HG03457 (cell line): ENCODE measurements around the gene APOL4.
"Not testable (repeated sequence)": the region's sequence is repeated elsewhere in the genome, so short reads cannot be mapped to it uniquely, and the experiment has no call there.

Experiments used
- ATAC-seq: cut with Tn5 transposase; IDR thresholded peaks from one replicate; pipeline ENCODE4 v1.9.1; 2021; ENCODE audit warnings: moderate number of reproducible peaks; ENCODE audit not compliant: unreplicated experiment

The APOL4 gene, protein sequence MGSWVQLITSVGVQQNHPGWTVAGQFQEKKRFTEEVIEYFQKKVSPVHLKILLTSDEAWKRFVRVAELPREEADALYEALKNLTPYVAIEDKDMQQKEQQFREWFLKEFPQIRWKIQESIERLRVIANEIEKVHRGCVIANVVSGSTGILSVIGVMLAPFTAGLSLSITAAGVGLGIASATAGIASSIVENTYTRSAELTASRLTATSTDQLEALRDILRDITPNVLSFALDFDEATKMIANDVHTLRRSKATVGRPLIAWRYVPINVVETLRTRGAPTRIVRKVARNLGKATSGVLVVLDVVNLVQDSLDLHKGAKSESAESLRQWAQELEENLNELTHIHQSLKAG

DNA sequence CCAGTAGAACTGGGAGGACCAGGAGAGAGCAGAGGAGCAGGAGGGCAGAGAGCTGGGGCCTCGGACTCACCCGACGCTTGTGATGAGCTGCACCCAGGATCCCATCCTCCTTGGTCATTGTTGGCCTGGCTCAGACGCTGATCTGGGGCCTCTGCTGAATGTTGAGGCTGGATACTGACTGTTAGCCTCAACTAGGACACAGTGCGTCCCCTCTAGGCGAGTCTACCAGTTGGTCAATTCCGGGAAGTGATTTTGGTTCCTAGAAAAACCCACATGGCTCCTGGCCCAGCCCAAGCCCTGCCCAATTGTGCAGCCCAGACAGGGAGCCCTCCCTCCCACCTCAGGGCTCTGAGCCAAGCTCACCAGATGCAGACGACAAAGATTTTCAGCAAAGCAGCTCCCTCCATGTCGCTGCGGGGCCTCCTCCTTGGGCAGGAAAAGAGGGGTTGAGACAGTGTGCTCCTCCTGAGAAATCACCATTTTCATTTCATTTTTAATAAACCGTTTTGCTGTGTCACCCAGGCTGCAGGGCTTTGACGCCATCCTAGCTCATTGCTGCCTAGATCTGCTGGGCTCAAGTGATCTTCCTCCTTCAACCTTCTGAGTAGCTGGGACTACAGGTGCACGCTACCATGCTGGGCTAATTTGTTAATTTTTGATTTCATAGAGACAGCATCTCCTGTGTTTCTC lies at the start of gene APOL4:
Gene APOL4, minus strand, starts transcription at position 180 of the 690 bp plus-strand sequence. Its CDS starts 75 bp downstream, at position 105.
- ATAC-seq, result no peak

DNA sequence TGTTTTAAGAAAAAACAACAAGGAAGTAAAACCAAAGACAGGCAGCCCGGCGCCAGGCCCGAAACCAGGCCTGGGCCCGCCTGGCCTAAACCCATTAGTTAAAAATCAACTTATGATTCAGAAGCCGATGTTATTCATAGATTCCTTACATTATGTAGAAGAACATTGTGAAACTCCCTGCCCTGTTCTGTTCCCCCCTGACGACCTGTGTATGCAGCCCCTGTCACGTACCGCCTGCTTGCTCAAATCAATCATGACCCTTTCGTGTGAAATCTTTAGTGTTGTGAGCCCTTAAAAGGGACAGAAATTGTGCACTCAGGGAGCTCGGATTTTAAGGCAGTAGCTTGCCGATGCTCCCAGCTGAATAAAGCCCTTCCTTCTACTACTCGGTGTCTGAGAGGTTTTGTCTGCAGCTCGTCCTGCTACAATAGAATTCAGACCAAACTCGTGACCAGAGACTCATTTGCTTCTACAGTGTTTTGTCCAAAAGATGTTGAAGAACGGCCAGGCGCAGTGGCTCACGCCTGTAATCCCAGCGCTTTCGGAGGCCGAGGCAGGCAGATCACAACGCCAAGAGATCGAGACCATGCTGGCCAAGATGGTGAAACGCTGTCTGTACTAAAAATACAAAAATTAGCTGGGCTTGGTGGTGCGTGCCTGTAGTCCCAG lies 48.8 kb upstream of the APOL4 start:
- ATAC-seq, result not testable (repeated sequence)

DNA sequence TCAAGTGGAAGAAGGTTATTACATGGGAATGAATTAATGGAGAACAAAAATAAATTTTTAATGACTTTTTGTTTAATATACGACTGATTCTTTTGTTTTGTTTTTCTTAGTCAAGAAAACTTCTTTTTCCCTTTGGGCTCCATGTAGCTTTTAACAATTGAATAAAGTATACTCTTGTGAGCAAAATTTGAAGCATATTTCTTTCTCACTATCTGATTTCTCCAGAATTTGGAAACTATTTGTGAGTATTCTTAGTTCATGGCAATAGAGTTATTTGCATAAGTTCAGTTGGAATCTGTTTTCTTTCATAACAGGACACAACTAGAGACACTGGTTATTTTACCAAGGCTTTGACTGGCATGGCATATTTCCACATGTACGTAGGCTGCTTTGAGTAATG lies 47.6 kb upstream of the APOL4 start:
- no peak for ATAC-seq

DNA sequence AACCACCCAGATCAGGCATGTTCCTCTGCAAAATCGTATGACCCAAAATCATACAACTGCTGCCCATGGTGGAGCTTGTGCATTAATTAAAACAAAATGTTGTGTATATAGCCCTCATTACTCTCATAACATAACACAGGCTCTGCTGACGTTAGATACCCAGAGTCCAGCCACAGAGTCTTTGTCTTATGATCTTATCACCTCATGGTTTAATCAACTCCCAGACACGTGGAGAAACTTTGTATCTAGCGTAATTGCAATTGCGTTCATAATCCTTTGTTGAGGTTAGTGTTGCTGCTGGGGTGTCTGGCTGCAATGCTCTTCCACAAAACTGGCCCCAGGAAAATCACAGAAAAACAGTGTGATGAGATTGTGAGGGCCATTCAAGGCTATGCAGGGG lies 46.3 kb upstream of the APOL4 start:
- ATAC-seq, result no peak

DNA sequence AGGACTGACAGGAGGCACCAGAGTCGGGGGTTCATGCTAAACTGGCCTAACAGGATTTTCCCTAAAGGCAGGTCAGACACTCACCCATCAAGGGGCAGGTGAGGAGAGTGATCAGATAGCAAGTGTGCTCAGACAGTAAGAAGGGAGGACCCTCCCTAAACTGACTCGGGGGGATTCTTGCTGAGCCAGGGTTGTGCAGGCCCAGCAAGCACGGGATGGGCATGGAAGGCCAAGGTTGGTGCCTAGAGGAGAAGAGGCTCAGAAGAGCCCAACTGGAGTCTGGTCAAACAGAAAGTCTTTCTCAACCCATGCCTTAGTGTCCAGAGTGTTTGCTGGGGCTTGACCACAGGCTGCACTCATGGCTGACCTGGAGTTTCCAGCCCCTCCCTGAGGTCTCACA lies 45.1 kb upstream of the APOL4 start:
- ATAC-seq, result no peak

DNA sequence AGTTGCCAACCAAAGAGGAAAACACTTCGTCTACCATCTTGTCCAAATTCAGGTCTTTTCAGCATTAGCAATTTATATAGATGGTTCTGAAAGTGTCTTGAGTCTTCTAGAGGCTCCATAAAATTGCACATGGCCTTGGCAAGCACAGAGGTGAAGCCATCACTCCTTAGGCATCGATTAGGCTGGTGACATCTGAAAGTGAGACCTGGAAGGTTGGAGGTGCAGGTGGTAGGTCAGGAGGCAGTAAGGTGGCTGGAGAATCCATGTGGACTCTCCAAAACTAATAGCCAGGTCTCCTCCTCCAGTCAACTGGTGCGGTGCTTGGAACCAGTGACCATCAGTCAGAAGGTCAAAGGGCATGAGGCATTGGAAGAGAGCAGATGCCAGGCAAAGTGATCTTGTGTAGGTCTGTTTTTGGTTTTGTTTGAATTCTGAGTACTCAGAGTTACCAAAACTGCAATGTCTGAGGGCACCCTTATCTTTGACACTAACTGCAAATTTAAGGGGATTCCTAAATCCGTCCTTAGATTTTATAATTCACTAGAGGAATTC lies 44.3 kb upstream of the APOL4 start:
- no peak for ATAC-seq

DNA sequence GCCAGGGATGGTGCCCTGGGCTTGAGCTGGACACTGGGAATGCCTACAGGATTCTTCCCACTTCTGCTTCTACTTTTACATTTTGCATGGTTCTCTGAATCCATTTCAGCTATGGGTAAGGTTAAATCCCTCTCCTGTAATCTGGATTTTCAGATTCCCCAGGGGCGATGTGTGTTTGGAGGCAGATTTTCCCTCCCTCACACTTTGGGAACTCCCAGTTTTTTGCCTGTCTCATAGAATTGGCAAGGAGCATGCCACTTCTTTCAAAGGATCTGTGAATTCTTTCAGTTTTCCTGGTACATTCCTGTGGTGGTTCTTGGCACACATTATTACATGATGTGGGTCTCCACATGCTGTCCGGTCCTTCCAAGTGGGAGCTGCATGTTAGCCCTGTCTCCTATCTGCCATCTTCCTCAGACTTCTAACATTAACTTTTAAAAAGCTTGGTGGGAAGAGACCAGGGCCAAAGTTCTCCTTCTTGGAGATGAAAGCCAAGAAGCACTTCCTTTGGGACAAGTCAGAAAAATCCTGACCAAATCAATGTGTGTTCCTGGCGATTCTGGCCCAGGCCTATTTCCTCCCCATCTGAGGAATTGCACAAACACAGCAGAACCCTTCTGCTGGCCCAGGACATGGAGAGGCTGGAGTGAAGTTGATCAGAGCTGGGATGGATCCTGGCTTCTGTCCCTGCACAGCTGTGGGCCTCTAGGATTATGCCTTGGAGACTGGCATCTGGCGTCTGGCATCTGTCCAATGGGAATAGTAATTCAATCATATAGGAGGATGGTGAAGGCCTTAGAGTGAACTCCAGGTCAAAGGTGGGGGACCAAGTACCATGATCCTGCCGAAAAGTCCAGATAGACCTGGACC lies 43.1 kb upstream of the APOL4 start:
- no peak for ATAC-seq

DNA sequence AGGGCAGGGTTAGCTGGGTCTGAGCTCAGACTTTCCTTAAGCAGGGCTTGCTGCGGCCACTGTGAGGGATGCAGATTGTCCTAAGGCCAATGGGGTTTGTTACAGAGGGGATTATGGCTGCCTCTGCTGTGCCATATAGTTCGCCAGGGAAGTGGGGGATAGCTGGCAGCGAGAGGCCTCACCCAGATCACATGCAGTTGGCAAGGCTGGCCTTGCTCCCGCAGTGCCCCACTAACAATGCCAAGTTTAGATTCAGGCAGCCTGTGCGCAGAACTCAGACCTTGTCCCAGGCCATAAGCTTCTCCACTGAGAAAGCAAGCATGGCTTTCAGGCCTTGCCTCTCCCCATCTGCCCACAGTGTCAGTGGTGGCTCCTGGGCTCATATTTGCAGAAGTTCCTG lies 42.4 kb upstream of the APOL4 start:
- no peak for ATAC-seq

DNA sequence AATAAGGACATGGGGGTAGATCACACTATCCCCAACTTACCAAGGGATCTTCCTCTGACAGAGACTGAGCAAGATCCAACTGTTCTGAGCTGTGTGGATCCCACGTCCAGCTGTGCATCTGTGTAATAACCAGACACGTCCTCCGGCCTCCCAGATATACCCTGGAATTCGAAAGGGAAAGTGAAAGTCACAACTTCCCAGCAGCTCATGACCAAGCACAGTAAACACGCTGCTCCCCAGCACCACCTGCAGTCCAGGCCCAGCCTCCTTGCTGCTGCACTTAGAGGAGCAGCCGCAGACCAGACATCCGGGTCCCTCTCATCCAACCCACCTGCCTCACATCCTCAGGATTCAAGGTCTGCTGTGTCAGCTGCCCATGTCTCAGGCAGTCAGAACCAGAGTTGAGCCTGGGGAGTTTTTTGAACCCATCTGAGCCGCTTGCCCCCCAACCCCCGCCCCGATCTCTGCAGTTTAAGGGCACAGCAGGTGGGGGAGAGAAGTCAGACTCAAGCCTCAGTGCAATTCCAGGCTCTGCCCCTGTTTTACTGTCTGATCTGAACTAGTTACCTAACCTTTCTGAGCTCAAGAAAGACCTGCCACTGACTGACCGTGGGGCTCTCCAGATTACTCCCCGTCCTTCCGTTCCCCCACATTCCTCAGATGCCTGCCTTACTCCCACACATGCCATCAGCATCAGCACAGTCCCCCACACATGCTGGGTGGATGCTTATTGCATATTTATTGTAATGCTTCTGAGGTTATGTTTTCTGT lies 38.0 kb upstream of the APOL4 start, which contains the start of gene APOL2:
Gene APOL2, minus strand, starts transcription at position 127 of the 771 bp plus-strand sequence. CDS start 6,365 bp downstream, outside the sequence.
- peak; percentile 64 for ATAC-seq

DNA sequence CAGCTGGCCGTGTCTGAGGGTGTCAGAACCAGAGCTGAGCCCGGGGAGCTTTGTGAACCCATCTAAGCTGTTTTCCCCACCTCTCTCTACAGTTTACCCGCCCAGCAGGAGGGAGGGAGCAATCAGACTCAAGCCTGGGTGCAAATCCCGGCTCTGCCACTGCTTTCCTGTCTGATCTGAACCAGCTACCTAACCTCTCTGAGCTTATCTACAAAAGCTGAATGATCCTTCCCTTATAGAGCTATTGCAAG lies 37.5 kb upstream of the APOL4 start:
- no peak for ATAC-seq

DNA sequence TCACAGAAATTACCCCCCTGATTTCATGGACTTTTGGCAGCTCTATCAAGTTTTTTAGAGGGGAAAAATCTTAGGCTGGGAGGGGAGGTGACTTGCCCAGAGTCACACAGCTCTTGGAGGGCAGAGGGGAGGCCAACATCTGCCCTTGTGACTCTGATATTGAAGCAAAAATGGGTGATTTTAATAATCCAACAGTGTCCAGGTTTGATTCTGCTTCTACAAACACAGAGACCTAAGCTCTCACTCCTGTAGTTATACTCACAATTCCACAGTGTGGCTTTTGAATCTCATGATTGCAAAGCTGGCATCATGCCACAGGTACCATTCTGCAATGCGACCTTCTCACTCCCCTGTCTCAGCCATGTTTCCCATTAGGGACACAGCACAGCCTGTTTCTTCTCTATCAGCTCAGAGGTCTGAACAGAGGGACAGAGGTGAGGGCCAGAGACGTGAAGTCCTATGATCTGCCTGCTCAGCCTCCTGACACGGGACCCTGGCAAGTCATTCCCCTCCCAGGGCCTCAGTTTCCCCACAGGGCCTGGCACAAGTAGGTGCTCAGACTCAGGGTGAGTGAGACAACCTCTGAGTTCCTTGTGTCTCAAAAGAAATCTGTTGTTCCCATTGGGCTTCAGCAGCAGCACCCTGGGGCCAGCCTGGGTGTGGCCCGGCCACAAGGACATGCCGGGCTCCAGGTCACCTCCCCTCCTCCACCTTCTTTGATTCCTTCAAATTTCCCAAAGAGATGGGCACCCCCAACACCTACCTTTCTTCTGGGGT lies 37.0 kb upstream of the APOL4 start:
- no peak for ATAC-seq

DNA sequence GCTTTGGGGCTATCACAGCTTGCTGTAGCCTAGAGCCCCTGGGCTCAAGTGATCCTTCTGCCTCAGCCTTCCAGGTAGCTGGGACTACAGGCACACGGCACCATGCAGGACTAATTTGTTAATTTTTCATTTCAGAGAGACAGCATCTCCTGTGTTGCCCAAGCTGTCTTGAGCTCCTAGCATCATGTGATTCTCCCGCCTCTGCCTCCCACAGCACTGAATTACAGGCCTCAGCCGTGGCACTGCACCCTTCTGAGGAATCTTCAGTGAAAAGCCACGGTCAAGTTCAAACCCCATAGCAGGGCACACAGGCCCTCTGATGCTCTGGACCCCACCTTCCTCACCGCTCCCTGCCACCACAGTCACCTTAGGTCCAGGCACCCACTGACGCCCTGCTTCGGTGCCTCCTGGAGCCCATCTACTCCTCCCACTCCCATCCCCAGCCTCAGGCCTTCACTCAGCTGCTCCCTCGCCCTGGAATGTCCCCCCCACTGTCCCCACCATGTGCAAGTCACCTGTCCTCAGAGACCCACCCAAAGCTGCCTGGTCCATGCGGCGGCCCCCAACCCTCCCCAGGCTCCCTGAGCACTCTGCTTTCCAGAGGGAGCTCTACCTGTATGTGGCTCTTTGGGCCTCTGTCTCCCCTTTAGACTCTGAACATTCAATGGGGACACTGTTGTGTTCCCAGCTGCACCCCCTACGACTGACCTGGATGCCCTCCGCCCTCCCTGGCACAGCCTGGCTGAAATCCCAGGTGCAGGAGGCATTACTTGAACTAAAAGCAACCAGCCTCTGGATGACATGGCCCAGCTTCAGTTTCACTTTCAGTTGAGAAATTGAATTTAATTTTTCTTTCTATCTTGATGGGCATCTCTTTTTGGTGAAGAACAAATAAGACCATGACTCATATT lies 36.1 kb upstream of the APOL4 start:
- ATAC-seq, result no peak

DNA sequence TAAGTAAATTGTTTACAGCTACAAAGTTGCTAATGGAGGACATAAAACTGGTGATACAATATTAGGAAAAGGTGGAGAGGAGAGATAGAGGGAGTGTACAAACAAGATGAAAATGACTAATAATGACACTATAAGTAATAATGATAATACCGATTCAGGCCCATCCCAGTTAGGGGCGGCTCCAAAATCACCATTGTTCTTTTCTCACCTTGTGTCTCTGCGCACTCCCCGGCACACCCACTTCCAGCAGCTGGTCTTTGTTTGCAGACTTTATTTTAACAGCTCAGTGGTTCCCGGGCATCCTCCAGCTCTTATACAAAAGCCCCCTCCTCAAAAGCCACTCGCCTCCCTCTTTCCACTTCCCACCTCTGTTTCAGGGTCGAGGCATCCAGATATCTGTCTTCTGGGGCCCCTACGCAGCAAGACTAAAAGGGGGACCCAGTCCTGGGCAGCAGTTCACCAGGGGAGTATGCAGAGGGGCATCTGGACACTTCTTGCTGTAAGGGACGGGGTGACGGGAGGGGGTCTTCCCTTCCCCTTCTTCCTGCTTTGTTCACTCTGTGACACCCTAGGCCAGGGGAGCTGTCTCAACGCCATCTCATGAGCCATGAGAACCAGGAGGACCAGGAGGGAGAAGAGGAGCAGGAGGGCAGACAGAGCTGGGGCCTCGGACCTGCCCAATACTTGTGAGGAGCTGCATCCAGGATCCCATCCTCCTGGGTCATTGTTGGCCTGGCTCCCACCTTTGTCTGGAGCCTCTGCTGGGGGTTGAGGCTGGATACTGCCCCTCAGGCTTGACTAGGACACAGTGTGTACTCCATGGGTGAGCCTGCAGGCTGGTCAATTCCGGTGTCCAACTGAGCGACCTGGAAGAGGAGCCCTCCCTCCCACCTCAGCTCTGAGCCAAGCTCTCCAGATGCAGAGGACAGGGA lies 35.0 kb upstream of the APOL4 start:
- no peak for ATAC-seq

DNA sequence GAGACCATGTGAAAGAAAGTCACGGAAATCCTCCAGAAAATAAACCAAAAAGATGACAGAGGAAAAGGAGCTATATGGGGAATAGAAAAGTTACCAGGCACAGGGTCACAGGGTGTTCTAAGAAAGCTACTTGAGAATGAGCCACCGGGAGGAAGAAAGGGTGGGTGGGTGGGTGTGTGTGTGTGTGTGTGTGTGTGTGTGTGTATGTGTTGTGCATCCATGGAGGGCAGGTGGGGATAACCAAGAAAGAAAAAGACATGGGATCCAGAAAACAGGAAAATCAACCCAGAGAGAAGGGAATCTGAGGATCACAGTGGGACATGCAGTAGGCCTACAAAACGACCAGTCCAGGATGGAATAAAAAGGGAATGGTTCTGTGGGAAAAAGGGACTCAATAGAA lies 34.0 kb upstream of the APOL4 start:
- ATAC-seq, result no peak

DNA sequence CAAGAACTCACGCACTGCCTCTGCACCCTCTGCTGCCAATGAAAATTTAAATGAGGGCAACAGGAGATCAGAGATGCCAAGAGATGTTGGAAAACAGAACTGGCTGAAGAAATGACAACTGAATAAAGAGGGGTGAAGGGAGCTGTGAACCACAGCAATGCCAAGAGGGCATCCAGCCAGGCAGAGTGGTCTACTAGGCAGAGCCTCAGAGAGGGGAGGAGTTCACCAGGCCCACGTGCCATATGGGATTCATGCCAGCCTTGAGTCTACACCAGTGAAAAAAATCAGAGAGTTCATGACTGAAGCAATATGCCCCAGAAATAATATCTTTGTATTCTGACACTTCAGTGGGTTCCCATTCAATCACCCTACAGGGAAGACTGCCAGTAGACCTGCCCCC lies 33.3 kb upstream of the APOL4 start:
- ATAC-seq, result no peak

DNA sequence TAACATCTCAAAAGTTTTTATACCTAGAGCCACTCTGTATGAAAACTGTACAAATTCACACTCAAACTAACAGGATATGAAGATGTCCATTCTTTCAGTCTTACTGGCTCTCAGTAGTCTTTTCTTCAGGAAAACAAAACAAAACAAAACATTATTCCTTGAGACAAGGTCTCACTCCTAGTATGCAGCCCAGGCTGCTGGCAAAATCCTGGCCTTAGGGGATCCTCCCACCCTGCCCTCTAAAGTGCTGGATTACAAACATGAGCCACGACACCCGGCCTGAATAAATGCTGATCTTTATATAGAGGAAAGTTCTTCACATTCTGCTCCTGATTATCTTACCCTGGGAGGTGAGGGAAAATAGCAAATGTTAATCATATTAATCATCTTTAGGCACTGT lies 32.6 kb upstream of the APOL4 start:
- no peak for ATAC-seq

DNA sequence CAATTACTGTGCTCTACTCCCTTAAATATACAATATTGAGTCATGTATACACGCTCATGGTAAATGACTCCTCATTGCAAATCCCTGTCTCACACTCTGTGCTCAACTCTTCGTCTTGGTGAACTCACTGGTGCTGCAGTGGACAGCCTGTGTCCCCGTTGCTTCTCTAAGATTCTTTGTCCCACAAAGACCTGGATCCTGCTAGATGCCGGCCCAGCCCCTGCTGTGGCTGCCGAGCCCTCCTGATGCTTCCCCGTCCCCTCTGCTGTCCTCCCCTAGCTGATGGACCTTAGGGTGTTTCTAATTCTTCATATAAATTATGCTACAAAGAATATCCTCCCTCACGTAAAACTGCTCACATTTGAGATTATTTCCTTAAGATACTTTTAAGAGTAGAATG lies 32.2 kb upstream of the APOL4 start:
- no peak for ATAC-seq
